ENCODE measurements around the gene PROSER1. TPM values are rescaled to one million over a fixed set of nuclear protein-coding genes. Genes with fewer than 3 reads are reported as not detected.

Gene PROSER1
- total RNA-seq, 1 donor from 2014 or later, result 24.6 TPM

GRCh38 chr13:39054112-39054511 is 16.2 kb upstream of the PROSER1 start:
- TF ChIP-seq CTCF (conservative IDR thresholded peaks at IDR 0.05; ENCODE audit: low read depth, low read length), result no peak

GRCh38 chr13:39052944-39053343 is 15.1 kb upstream of the PROSER1 start:
- H3K4me3 ChIP-seq (ENCODE audit: low read depth, low read length), result no peak overlapping the region
- DNase-seq (ENCODE audit: low read depth), result no peak
- TF ChIP-seq CTCF (conservative IDR thresholded peaks at IDR 0.05; ENCODE audit: low read depth, low read length), result no peak

More at GRCh38 chr13:39054112-39054511, 16.2 kb upstream of the PROSER1 start:
- no peak for DNase-seq (ENCODE audit: low read depth)
- H3K4me3 ChIP-seq (ENCODE audit: low read depth, low read length), result no peak overlapping the region

GRCh38 chr13:39051157-39051556 is 13.3 kb upstream of the PROSER1 start:
- no peak overlapping the region for H3K4me3 ChIP-seq (ENCODE audit: low read depth, low read length)
- TF ChIP-seq CTCF (conservative IDR thresholded peaks at IDR 0.05; ENCODE audit: low read depth, low read length), result peak; percentile 54
- DNase-seq (ENCODE audit: low read depth), result no peak

- TF ChIP-seq CTCF (conservative IDR thresholded peaks at IDR 0.05; ENCODE audit: low read depth, low read length), result no peak
- DNase-seq (ENCODE audit: low read depth), result no peak
- H3K4me3 ChIP-seq (ENCODE audit: low read depth, low read length), result no peak overlapping the region
Measured at GRCh38 chr13:39049274-39049673, 11.4 kb upstream of the PROSER1 start.

- no peak for TF ChIP-seq CTCF (conservative IDR thresholded peaks at IDR 0.05; ENCODE audit: low read depth, low read length)
- no peak for DNase-seq (ENCODE audit: low read depth)
- no peak overlapping the region for H3K4me3 ChIP-seq (ENCODE audit: low read depth, low read length)
Measured at GRCh38 chr13:39048806-39049205, 10.9 kb upstream of the PROSER1 start.

- H3K4me3 ChIP-seq (ENCODE audit: low read depth, low read length), result no peak overlapping the region
- no peak for DNase-seq (ENCODE audit: low read depth)
- TF ChIP-seq CTCF (conservative IDR thresholded peaks at IDR 0.05; ENCODE audit: low read depth, low read length), result peak; percentile 15
Measured at GRCh38 chr13:39047560-39047959, 9.7 kb upstream of the PROSER1 start.

- no peak overlapping the region for H3K4me3 ChIP-seq (ENCODE audit: low read depth, low read length)
- DNase-seq (ENCODE audit: low read depth), result no peak
- no peak for TF ChIP-seq CTCF (conservative IDR thresholded peaks at IDR 0.05; ENCODE audit: low read depth, low read length)
Measured at GRCh38 chr13:39044536-39044935, 6.6 kb upstream of the PROSER1 start.
